ENCODE data around the gene SSBP4.

- TF ChIP-seq CTCF (conservative IDR thresholded peaks at IDR 0.05; ENCODE audit: low read depth, low read length) (no peak), BHLHE40 (IDR thresholded peaks at IDR 0.05; ENCODE audit: low read depth, low read length) (no peak), ELK1 (IDR thresholded peaks at IDR 0.05; ENCODE audit: borderline replicate concordance, low read depth, low read length) (no peak), RAD21 (IDR thresholded peaks at IDR 0.05; ENCODE audit: low read length) (no peak), FOS (IDR thresholded peaks at IDR 0.05; ENCODE audit: low read depth, low read length) (no peak), POLR2A (IDR thresholded peaks at IDR 0.05; ENCODE audit: low read depth, low read length) (no peak), SMC3 (IDR thresholded peaks at IDR 0.05; ENCODE audit: low read depth, low read length) (no peak)
These were observed 4.6 kb upstream of the SSBP4 start for GRCh38 chr19:18414504-18415177.
